ENCODE results near the gene TMEFF2. TPM values are rescaled to one million over a fixed set of nuclear protein-coding genes. Genes with fewer than 3 reads are reported as not detected.

Gene TMEFF2
- total and polyA plus RNA-seq, 2 of the 8 experiments (the other 6 are each of a cell fraction or from before 2014, with no cell fraction given), result 0.91 to 3.7 TPM

- no peak for TF ChIP-seq CHD7 (IDR thresholded peaks at IDR 0.05; ENCODE audit: insufficient replicate concordance, low read length)
Measured at GRCh38 chr2:192051533-192051932, 143.2 kb downstream of the TMEFF2 start (continued).

All from H1 (cell line).